Measurements from ENCODE around the gene CEP70.

- TF ChIP-seq CTCF (IDR thresholded peaks at IDR 0.05) (no peak), POLR2A (IDR thresholded peaks at IDR 0.05) (no peak)
Observed at GRCh38 chr3:138598534-138598933, 4.5 kb upstream of the CEP70 start.
